Measurements from ENCODE around the gene PALMD.

The PALMD gene

DNA sequence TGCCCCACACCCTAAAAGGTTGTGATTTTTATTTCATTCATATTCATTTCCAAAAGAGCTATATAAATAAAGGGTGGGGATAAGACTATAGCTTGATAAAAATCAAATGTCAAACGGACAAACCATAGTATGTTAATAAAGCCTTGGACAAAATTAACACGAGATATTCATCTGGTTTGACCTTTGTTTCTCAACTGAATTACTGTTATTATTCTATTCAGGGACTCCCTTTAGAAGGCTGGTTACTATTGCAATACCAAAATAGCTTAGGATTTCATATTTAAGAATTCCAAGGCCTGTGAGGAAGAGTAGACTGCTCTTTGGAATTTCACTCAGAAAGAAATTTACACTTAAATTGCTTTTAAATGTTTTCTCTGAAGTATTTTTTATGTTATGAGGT, 10.2 kb upstream of the PALMD start:
- no peak for DNase-seq

DNA sequence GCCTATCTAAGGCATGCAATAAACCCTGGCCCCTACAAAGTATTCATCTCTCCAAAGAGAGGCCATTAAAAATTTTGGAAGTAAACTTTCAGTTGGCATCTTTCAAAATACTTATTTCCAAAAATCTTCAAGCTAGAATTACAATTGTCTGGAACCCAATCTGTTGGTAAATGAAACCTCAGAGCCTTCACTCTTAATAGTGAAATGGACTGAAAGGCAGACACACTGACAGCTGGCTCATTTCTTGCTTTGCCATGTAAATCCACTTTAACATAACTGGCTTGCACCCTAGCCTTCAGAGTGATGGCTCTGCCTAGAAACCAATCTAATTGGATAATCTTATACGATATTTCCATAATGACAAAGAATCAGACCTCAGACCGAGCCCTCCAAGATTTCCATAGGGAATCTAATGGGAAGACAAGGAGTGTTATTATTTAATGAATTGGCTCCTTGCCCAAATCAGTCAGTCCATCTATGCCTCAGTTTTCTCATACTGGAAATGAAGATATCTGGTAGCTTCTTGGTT, 9.2 kb upstream of the PALMD start:
- no peak for DNase-seq

- DNase-seq, result no peak
Observed at GRCh38 chr1:99638853-99639252, 7.1 kb upstream of the PALMD start.

DNA sequence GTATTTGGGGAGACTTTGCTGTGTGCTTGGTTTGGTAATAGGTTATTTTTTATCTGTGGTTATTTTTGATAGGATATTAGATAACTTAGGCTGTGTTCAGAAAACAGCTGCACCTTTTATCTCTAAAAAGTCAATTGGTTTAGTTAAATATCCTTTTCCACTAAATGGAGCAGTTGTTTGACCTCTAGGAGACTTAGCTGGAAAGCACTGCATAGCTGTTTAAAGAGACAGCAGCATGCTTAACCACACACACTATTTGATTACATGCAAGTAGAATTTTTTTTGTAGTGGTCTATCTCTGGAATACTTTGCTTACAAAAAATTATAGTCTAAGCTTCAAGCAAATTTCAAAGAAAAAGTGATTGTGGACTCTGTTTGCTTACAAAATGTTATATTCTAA, 6.5 kb upstream of the PALMD start:
- DNase-seq, result no peak

DNA sequence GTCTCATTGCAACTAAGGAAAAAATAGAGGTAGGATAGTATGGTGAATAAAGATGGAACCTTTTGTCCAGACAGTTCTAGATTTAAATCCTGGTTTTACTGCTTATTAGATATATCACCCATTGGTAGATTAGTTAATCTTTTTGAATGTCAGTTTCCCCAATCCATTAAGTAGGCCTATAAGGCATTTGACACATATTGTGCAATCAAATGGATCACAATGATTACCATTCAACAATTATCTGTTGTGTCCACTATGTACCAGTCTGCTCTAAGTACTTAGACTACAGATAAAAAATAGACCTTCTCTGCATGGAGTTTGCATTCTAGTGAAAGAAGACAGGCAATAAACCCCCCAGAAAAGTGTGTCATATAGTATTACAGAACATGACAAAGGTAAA, 6.0 kb upstream of the PALMD start:
- DNase-seq, result no peak

GRCh38 chr1:99640672-99641071, 5.2 kb upstream of the PALMD start:
- no peak for DNase-seq

- DNase-seq, result no peak
Observed at GRCh38 chr1:99641558-99641957, 4.4 kb upstream of the PALMD start.

GRCh38 chr1:99642053-99642452, 3.9 kb upstream of the PALMD start:
- no peak for DNase-seq

GRCh38 chr1:99643021-99643779, 2.7 kb upstream of the PALMD start:
- DNase-seq, result no peak

- no peak for DNase-seq
Observed at GRCh38 chr1:99644279-99645004, 1.5 kb upstream of the PALMD start.

DNA sequence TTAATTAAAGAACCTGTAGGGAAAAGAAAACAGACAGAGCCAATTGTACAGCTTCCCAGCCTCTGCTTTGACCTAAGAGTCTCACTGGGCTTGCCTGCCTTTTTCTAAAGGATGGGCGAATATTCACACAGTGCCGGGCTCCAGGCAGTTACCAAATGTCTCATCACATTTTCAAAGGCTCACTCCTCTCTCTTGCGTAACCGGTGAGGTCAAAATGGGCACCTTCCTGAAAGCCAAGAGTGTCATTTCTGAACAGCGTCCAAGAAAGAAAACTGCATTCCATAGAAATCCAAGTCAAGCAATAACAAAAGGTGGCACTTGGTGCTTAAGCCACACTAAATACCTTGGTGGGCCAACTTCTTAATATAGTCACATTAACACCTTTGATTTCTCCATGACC, 710 bp upstream of the PALMD start:
- DNase-seq, result no peak

DNA sequence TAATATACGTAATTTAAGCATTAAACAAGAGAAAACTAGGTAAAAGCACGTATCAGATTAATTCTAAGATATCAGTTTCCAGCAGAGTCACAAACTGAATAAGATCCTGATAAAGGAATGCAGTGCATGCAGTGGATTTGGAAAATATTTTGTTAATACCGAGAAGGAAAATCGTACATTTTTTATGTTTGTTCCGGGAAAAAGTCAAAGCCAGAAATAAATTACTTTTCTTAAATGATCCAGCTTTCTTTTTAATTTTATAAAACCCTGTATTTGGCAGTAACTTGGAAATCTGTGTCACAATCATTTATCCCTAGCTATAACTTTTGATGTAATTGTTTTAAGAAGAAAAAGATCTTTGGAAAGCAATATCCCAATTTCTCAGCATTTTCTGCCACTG, 955 bp downstream of the PALMD start:
- DNase-seq, result no peak

GRCh38 chr1:99647490-99647889, 1.6 kb downstream of the PALMD start:
- DNase-seq, result no peak

- DNase-seq, result no peak
Observed at GRCh38 chr1:99648107-99648506, 2.2 kb downstream of the PALMD start.

- DNase-seq, result no peak
Observed at GRCh38 chr1:99650030-99650429, 4.1 kb downstream of the PALMD start.

DNA sequence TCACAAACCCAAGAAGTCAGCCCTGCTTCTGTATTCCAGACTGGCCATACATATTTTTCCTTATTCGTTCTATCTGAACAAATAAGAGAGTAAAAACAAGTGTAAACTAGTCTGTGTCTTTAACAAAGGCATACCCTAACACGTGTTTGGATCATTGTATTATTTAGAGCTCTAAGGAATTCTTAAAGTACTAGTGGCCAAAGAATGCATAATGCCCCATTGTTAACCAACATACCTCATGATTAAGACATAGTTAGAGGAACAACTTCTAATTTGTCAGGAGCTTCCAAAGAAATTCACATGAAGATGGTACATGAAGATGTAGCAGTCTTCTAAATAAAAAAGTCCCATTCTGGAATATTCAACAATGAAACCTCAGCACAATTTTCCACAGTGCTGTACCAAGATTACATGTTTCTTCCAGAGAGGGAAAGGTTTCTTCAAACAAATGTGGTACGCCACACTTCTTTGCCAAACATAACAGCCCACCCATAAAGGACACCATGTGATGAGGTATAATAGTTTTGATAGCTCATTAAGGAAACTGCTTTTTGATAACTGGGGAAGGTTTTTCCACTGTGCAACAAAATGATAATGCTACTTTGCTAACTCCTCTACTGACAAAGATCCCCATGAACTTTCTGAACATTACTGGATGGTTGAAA, 5.0 kb downstream of the PALMD start:
- no peak for DNase-seq

GRCh38 chr1:99652881-99653281, 7.0 kb downstream of the PALMD start:
- no peak for DNase-seq

DNA sequence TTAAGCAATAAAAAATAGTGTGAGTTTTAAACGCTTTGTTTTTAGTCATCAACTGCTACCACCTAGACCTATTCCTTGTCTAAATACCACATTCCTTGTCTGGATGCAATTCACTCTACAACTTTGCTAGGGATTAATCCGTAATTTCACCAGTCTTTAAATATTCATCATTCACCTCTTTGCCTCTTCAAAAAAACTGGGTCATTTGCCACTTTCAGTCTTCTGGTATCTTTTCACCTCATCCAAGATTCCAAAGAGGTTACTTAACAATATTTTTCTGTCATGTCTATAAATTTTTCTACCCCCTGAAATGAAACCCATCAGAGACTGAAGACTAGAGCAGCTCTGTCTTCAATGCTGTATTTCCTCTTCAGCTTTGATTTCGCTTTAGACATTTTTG, 9.5 kb downstream of the PALMD start:
- no peak for DNase-seq

GRCh38 chr1:99656701-99657100, 10.8 kb downstream of the PALMD start:
- DNase-seq, result no peak

DNA sequence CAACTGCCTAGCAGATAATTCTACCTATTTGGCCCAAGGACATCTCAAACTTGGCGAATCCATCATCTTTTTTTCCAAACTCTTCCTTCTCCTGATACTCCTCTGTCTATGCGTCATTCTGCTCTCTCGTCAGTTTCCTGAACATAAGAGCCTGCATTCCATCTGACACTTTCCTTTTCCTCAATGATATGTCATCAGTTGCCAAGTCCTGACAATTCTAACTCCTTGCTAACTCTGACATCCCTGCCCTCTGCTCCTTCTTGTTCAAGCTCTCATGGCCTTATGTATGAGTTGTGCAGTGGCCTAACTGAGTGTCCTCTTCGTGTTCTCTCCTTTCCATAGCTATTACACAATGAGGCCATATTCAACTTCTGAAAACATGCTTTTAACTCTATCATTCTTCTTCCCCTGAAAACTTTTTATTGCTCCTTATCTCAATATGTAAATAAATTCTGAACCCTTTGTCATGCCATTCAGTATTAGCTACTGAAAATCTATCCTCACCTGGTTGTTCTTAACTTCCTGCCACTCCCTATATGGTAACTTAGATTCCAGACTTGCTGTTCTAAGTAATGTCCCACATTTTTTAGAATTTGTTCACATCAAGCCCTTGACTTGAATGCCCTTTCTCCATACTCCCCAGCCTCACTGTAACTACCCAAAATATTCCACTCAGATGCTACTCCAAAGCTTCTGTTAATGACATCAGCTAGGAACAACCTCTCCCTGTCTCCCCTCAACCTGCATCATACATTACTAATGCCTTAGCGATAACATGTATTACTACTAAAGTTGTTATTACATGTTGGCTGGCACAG, 11.5 kb downstream of the PALMD start:
- DNase-seq, result no peak

DNA sequence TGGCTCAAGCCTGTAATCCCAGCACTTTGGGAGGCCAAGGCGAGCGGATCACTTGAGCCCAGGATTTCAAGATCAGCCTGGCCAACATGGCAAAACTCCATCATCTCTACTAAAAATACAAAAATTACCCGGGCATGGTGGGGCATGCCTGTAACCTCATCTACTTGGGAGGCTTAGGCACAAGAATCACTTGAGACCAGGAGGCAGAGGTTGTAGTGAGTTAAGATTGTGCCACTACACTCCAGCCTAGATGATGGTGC, 12.0 kb downstream of the PALMD start:
- no peak for DNase-seq

DNA sequence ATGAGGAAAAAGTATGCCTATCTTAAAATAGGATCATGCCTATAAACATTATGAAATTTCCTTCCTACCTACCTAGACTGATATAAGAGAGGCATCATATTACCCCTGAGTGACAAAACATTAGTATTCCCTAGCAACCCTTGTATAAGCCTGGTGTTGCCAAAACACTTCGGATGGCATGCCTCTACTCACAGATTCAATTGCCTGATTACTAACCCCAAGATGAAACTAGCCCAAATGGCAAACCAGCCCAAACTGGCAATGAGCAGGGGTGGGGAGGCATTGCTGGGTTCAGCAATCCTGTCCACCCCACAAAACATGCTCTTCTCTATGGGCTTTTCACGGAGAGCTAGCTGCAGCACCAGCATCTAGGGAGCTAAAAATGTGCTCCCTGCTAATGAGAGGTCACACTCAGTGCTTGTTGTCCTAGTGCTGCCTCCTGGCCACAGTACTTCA, 13.9 kb downstream of the PALMD start:
- DNase-seq, result no peak

GRCh38 chr1:99660496-99660895, 14.6 kb downstream of the PALMD start:
- DNase-seq, result no peak
